GM10266 (cell line): Measurements from ENCODE around the gene FNDC3B.
A peak's percentile ranks its signal among the peaks of the same experiment; 100 is the strongest.

Experiments
- DNase-seq: peaks from one replicate; pipeline ENCODE4 v3.0.0; 2012; ENCODE audit errors: extremely low spot score
- CTCF ChIP-seq: IDR thresholded peaks from 2 replicates; pipeline ENCODE4 v1.5.1; 2012; ENCODE audit warnings: mild to moderate bottlenecking, low read depth; ENCODE audit not compliant: control insufficient read depth, insufficient read depth; ENCODE audit errors: missing control alignments

Gene FNDC3B

GRCh38 chr3:172153335-172153861 is 114.0 kb downstream of the FNDC3B start:
- TF ChIP-seq CTCF, result no peak
- no peak for DNase-seq

GRCh38 chr3:172154768-172155664 is 115.6 kb downstream of the FNDC3B start:
- peak; percentile 59 for DNase-seq
- TF ChIP-seq CTCF, result peak; percentile 28

GRCh38 chr3:172155897-172156585 is 116.7 kb downstream of the FNDC3B start:
- DNase-seq, result no peak
- TF ChIP-seq CTCF, result no peak

- no peak for DNase-seq
- no peak for TF ChIP-seq CTCF
Observed at GRCh38 chr3:172156586-172156955, 117.2 kb downstream of the FNDC3B start.

GRCh38 chr3:172157564-172158258 is 118.3 kb downstream of the FNDC3B start:
- no peak for TF ChIP-seq CTCF
- no peak for DNase-seq

GRCh38 chr3:172158741-172159140 is 119.4 kb downstream of the FNDC3B start:
- no peak for DNase-seq
- TF ChIP-seq CTCF, result no peak
